Measurements from ENCODE around the gene HDAC4. TPM values are rescaled to one million over a fixed set of nuclear protein-coding genes. Genes with fewer than 3 reads are reported as not detected.

HDAC4 gene
- total RNA-seq, 1 experiment from 2014 or later, result 47.6 TPM

GRCh38 chr2:239341146-239341732 lies 59.6 kb downstream of the HDAC4 start:
- DNase-seq (ENCODE audit: low read depth, low spot score), result no peak
- H3K27me3 ChIP-seq (ENCODE audit: insufficient read depth, low read length), result no peaks in the 10 kb centered on the region
- no peak overlapping the region for H2AFZ ChIP-seq (ENCODE audit: low read depth, low read length, poor library complexity, severe bottlenecking)
- no peaks in the 10 kb centered on the region for H3K36me3 ChIP-seq (ENCODE audit: control insufficient read depth in 1 of 2, insufficient read depth in 2 of 2, low read length in 2 of 2)
- no peak overlapping the region for H3K9ac ChIP-seq (ENCODE audit: low read length)
- ChIA-PET POLR2A (no interaction called here), RAD21 (ENCODE audit: low non-redundant PET in 1 of 2, low total read pairs in 2 of 2, uncharacterized antibody in 2 of 2, unreplicated experiment in 2 of 2) (no interaction called here), CTCF (no interaction called here)
- no peaks in the 10 kb centered on the region; a peak in 1 of 4 replicates for H3K9me3 ChIP-seq (ENCODE audit: control insufficient read depth in 1 of 2, insufficient read depth in 1 of 2, low read depth in 1 of 2, low read length in 2 of 2)
- H3K79me2 ChIP-seq (ENCODE audit: insufficient read depth, low read length), result peaks cover 39% of the 10 kb centered on the region
- no peak overlapping the region for H3K27ac ChIP-seq (ENCODE audit: low read depth, low read length)
- no peak overlapping the region for H3K4me3 ChIP-seq (replicated peaks in 1 of 2; ENCODE audit: low read depth in 1 of 2, low read length in 2 of 2)
- no peaks in the 10 kb centered on the region for H3K9me2 ChIP-seq (ENCODE audit: insufficient read depth)
- no peaks in the 10 kb centered on the region for H4K20me1 ChIP-seq (ENCODE audit: insufficient read depth)
- H3K4me1 ChIP-seq (ENCODE audit: control insufficient read depth in 1 of 2, insufficient read depth in 2 of 2, low read length in 2 of 2), result no peaks in the 10 kb centered on the region
- no TSS peak for BruUV-seq (replicated peaks)
- no peak overlapping the region for H3K4me2 ChIP-seq (ENCODE audit: low read length)
- TF ChIP-seq POLR2A (IDR thresholded peaks at IDR 0.05; ENCODE audit: borderline replicate concordance, extremely low read depth, insufficient read depth, insufficient read length) (no peak), RAD21 (IDR thresholded peaks at IDR 0.05; ENCODE audit: low read depth) (no peak), ZNF274 (IDR thresholded peaks at IDR 0.05; ENCODE audit: low read depth, low read length) (no peak), EZH2 (IDR thresholded peaks at IDR 0.05) (no peak), EGR1 (IDR thresholded peaks at IDR 0.05; ENCODE audit: low read depth) (no peak), FOSL1 (IDR thresholded peaks at IDR 0.05; ENCODE audit: low read depth) (no peak), EZH2phosphoT487 (IDR thresholded peaks at IDR 0.05; ENCODE audit: borderline replicate concordance) (no peak), SP1 (IDR thresholded peaks at IDR 0.05; ENCODE audit: low read depth) (no peak), SRF (IDR thresholded peaks at IDR 0.05; ENCODE audit: low read depth) (no peak), POLR2AphosphoS5 (IDR thresholded peaks at IDR 0.05; ENCODE audit: low read depth, low read length) (no peak), YY1 (IDR thresholded peaks at IDR 0.05; ENCODE audit: extremely low read depth, insufficient replicate concordance, low read depth, low read length) (no peak), REST (IDR thresholded peaks at IDR 0.05; ENCODE audit: low read depth) (no peak)
- intact Hi-C loops (cut with micrococcal nuclease), result no loop called here
- no peak for ATAC-seq
